H9 (cell line): Measurements from ENCODE around the gene TNIP3. TPM values are rescaled to one million over a fixed set of nuclear protein-coding genes. Genes with fewer than 3 reads are reported as not detected.

Experiments
- DNase-seq: peaks from one replicate; pipeline ENCODE4 v3.0.0-alpha.2; 2017
- H2AFZ ChIP-seq: one replicate; pipeline ENCODE4 v1.6.1; 2013; ENCODE audit warnings: mild to moderate bottlenecking, low read length, control low read depth, moderate library complexity
- H2AK5ac ChIP-seq: 2 replicates; pipeline ENCODE4 v1.6.1; 2013; ENCODE audit warnings: low read length, control low read depth, mixed read lengths; ENCODE audit not compliant: insufficient read length
- H2BK120ac ChIP-seq: one replicate; pipeline ENCODE4 v1.6.1; 2013; ENCODE audit warnings: low read depth, mild to moderate bottlenecking, low read length, control low read depth, inconsistent platforms; ENCODE audit not compliant: poor library complexity, severe bottlenecking
- H2BK12ac ChIP-seq: 2 replicates; pipeline ENCODE4 v1.6.1; 2013; ENCODE audit warnings: low read length, control low read depth, mixed read lengths, low read depth; ENCODE audit not compliant: insufficient read length
- H2BK15ac ChIP-seq: 2 replicates; pipeline ENCODE4 v1.6.1; 2013; ENCODE audit warnings: low read depth, low read length, control low read depth
- H2BK20ac ChIP-seq: one replicate; pipeline ENCODE4 v1.6.1; 2013; ENCODE audit warnings: low read depth, mild to moderate bottlenecking, low read length, control low read depth, inconsistent platforms; ENCODE audit not compliant: poor library complexity, severe bottlenecking
- H2BK5ac ChIP-seq: 2 replicates; pipeline ENCODE4 v1.6.1; 2013; ENCODE audit warnings: low read length, control low read depth, mixed read lengths; ENCODE audit not compliant: insufficient read length
- H3K14ac ChIP-seq: 2 replicates; pipeline ENCODE4 v1.6.1; 2013; ENCODE audit warnings: low read length, control low read depth; ENCODE audit not compliant: insufficient read depth
- H3K18ac ChIP-seq: 2 replicates; pipeline ENCODE4 v1.6.1; 2013; ENCODE audit warnings: low read depth, mild to moderate bottlenecking, mixed read lengths, low read length, control low read depth; ENCODE audit not compliant: insufficient read length
- H3K23ac ChIP-seq: 2 replicates; pipeline ENCODE4 v1.6.1; 2013; ENCODE audit warnings: low read length, control low read depth, mixed read lengths, low read depth; ENCODE audit not compliant: insufficient read length
- H3K23me2 ChIP-seq: 2 replicates; pipeline ENCODE4 v1.6.1; 2013; ENCODE audit warnings: low read depth, mild to moderate bottlenecking, mixed read lengths, low read length, control low read depth; ENCODE audit not compliant: insufficient read length, poor library complexity, severe bottlenecking
- H3K27ac ChIP-seq: 2 replicates; pipeline ENCODE4 v1.5.1; 2013; ENCODE audit warnings: low read length, control low read depth, mixed read lengths, low read depth; ENCODE audit not compliant: insufficient read length
- H3K27me3 ChIP-seq: 2 replicates; pipeline ENCODE4 v1.6.1; 2013; ENCODE audit warnings: low read length, control low read depth, inconsistent platforms; ENCODE audit not compliant: insufficient read depth
- H3K4ac ChIP-seq: 2 replicates; pipeline ENCODE4 v1.6.1; 2013; ENCODE audit warnings: low read depth, mild to moderate bottlenecking, control low read depth, inconsistent platforms, low read length, moderate library complexity
- H3K4me1 ChIP-seq: 2 replicates; pipeline ENCODE4 v1.6.1; 2013; ENCODE audit warnings: low read length, control low read depth, inconsistent platforms; ENCODE audit not compliant: insufficient read depth
- H3K4me2 ChIP-seq: 2 replicates; pipeline ENCODE4 v1.6.1; 2013; ENCODE audit warnings: low read length, control low read depth, mixed read lengths; ENCODE audit not compliant: insufficient read length, insufficient read depth
- H3K56ac ChIP-seq: 2 replicates; pipeline ENCODE4 v1.6.1; 2013; ENCODE audit warnings: low read depth, mild to moderate bottlenecking, mixed read lengths, low read length, control low read depth; ENCODE audit not compliant: insufficient read length
- H3K79me1 ChIP-seq: 2 replicates; pipeline ENCODE4 v1.6.1; 2013; ENCODE audit warnings: low read depth, mild to moderate bottlenecking, moderate library complexity, low read length, control low read depth, inconsistent platforms; ENCODE audit not compliant: insufficient read depth, poor library complexity, severe bottlenecking
- H3K79me2 ChIP-seq: 2 replicates; pipeline ENCODE4 v1.6.1; 2013; ENCODE audit warnings: low read length, control low read depth, inconsistent platforms; ENCODE audit not compliant: insufficient read depth
- H3K9ac ChIP-seq: 2 replicates; pipeline ENCODE4 v1.6.1; 2013; ENCODE audit warnings: low read length, control low read depth, mixed read lengths; ENCODE audit not compliant: insufficient read length; ENCODE audit errors: extremely low read depth
- H3K9me3 ChIP-seq: one replicate; pipeline ENCODE4 v1.6.1; 2013; ENCODE audit warnings: low read depth, low read length, inconsistent platforms; ENCODE audit not compliant: control insufficient read depth
- H3T11ph ChIP-seq: one replicate; pipeline ENCODE4 v1.6.1; 2013; ENCODE audit warnings: mild to moderate bottlenecking, low read length, control low read depth, inconsistent platforms
- H4K20me1 ChIP-seq: one replicate; pipeline ENCODE4 v1.6.1; 2013; ENCODE audit not compliant: control insufficient read depth, insufficient read length, insufficient read depth
- H4K5ac ChIP-seq: 2 replicates; pipeline ENCODE4 v1.6.1; 2013; ENCODE audit warnings: low read depth, mild to moderate bottlenecking, mixed read lengths, low read length, control low read depth; ENCODE audit not compliant: insufficient read length
- H4K8ac ChIP-seq: replicated peaks from 2 replicates; pipeline ENCODE4 v1.6.1; 2013; ENCODE audit warnings: low read length, control low read depth, mixed read lengths, low read depth; ENCODE audit not compliant: insufficient read length
- H4K91ac ChIP-seq: 2 replicates; pipeline ENCODE4 v1.6.1; 2013; ENCODE audit warnings: low read depth, mild to moderate bottlenecking, moderate library complexity, mixed read lengths, low read length, control low read depth; ENCODE audit not compliant: insufficient read length
- H3K27ac Mint-ChIP-seq, 3 experiments: 2 replicates in 2 of 3; 3 replicates in 1 of 3; pipeline ENCODE4 v1.8.0; 2020 to 2021; ENCODE audit warnings: mixed read lengths in 3 of 3, mild to moderate bottlenecking in 1 of 3, moderate library complexity in 1 of 3
- H3K27me3 Mint-ChIP-seq: 2 replicates; pipeline ENCODE4 v1.8.0; 2021; ENCODE audit warnings: low read depth, mild to moderate bottlenecking, moderate library complexity, mixed read lengths
- H3K36me3 Mint-ChIP-seq, 3 experiments: 2 replicates in 2 of 3; 3 replicates in 1 of 3; pipeline ENCODE4 v1.8.0; 2020 to 2021; ENCODE audit warnings: low read depth in 3 of 3, mixed read lengths in 3 of 3; ENCODE audit not compliant: insufficient read depth in 1 of 3
- H3K4me1 Mint-ChIP-seq, 2 experiments: 2 replicates each; pipeline ENCODE4 v1.8.0; 2020; ENCODE audit warnings: mixed read lengths in 2 of 2
- H3K4me3 Mint-ChIP-seq, 2 experiments: 2 replicates in 1 of 2; 3 replicates in 1 of 2; pipeline ENCODE4 v1.8.0; 2020 to 2021; ENCODE audit warnings: mild to moderate bottlenecking in 2 of 2, mixed read lengths in 2 of 2, moderate library complexity in 1 of 2
- H3K9me3 Mint-ChIP-seq, 2 experiments: 2 replicates in 1 of 2; 3 replicates in 1 of 2; pipeline ENCODE4 v1.8.0; 2020; ENCODE audit warnings: mild to moderate bottlenecking in 2 of 2, mixed read lengths in 2 of 2, moderate library complexity in 1 of 2
- CTCF ChIP-seq: fragments of 200-600 bp; sonication (generic); conservative IDR thresholded peaks from 3 replicates; pipeline ENCODE4 v1.8.0; 2021; ENCODE audit warnings: antibody characterized with exemption, mild to moderate bottlenecking
- WGBS: extraction: QIAGEN DNeasy Blood & Tissue Kit; methylation state at CpG from one replicate; pipeline ENCODE4 v1.1.7; 2013; ENCODE audit warnings: missing lambda C conversion rate, low lambda C conversion rate, mixed read lengths; ENCODE audit not compliant: insufficient read length; ENCODE audit errors: extremely low coverage; 5-methylcytosine and 5-hydroxymethylcytosine counted together
- total RNA-seq: library from RNA; stranded (reverse); gene quantifications from 2 replicates; pipeline ENCODE4 v1.2.1, GENCODE V29; 2021

TNIP3 gene
- total RNA-seq, 1 experiment from 2014 or later = not detected

GRCh38 chr4:121100093-121100775 is 63.9 kb downstream of the TNIP3 start:
- Mint-ChIP-seq H3K36me3 (no peaks in the 10 kb centered on the region), H3K4me1 (no peaks in the 10 kb centered on the region), H3K27me3 (no peaks in the 10 kb centered on the region), H3K9me3 (no peaks in the 10 kb centered on the region; a peak in 1 of 5 replicates), H3K27ac (no peak overlapping the region), H3K4me3 (no peak overlapping the region)
- no peak overlapping the region for H4K91ac ChIP-seq
- H4K20me1 ChIP-seq = no peaks in the 10 kb centered on the region
- no peak overlapping the region for H3K18ac ChIP-seq
- no peak overlapping the region for H2BK20ac ChIP-seq
- no peak for DNase-seq
- H3K4me2 ChIP-seq = no peak overlapping the region
- no peak overlapping the region for H4K8ac ChIP-seq
- H3K9ac ChIP-seq = no peak overlapping the region
- H3T11ph ChIP-seq = no peak overlapping the region
- H2BK5ac ChIP-seq = no peak overlapping the region
- H2AK5ac ChIP-seq = no peak overlapping the region
- no peak overlapping the region for H4K5ac ChIP-seq
- no peak for TF ChIP-seq CTCF
- H3K56ac ChIP-seq = no peak overlapping the region
- no peaks in the 10 kb centered on the region for H3K27me3 ChIP-seq
- H3K4me1 ChIP-seq = no peaks in the 10 kb centered on the region
- no peak overlapping the region for H2BK12ac ChIP-seq
- no peak overlapping the region for H3K23ac ChIP-seq
- H2AFZ ChIP-seq = no peak overlapping the region
- no peak overlapping the region for H3K27ac ChIP-seq
- no CpG with 5 or more reads among the region's 2 CpGs for WGBS
- H3K23me2 ChIP-seq = no peaks in the 10 kb centered on the region
- no peak overlapping the region for H2BK15ac ChIP-seq
- H2BK120ac ChIP-seq = no peak overlapping the region
- H3K4ac ChIP-seq = no peak overlapping the region
- no peaks in the 10 kb centered on the region for H3K9me3 ChIP-seq
- no peaks in the 10 kb centered on the region for H3K79me2 ChIP-seq
- no peaks in the 10 kb centered on the region for H3K79me1 ChIP-seq
- no peak overlapping the region for H3K14ac ChIP-seq
